Effector memory CD8-positive, alpha-beta T cell (primary cell): ENCODE data around the gene MTFMT.

Experiments
- ATAC-seq: fragments of 150-1000 bp; cut with Tn5 transposase; replicated peaks from 2 replicates; pipeline ENCODE4 v1.10.0; 2021; ENCODE audit warnings: mild to moderate bottlenecking, moderate library complexity
- DNase-seq, 3 experiments: peaks; one replicate each; pipeline ENCODE4 v3.0.0; 2021
- H3K27ac Mint-ChIP-seq, 2 donors: one replicate each; pipeline ENCODE4 v1.8.0; 2022; ENCODE audit warnings: mild to moderate bottlenecking in 2 of 2, mixed read lengths in 2 of 2, moderate library complexity in 2 of 2
- H3K27me3 Mint-ChIP-seq, 2 donors: one replicate each; pipeline ENCODE4 v1.8.0; 2022; ENCODE audit warnings: mixed read lengths in 2 of 2
- H3K36me3 Mint-ChIP-seq: one replicate; pipeline ENCODE4 v1.8.0; 2022; ENCODE audit warnings: mild to moderate bottlenecking, moderate library complexity, mixed read lengths; ENCODE audit not compliant: insufficient read depth
- H3K4me1 Mint-ChIP-seq, 2 donors: one replicate each; pipeline ENCODE4 v1.8.0; 2022; ENCODE audit warnings: low read depth in 2 of 2, mixed read lengths in 2 of 2
- H3K4me3 Mint-ChIP-seq, 2 donors: one replicate each; pipeline ENCODE4 v1.8.0; 2022; ENCODE audit warnings: mild to moderate bottlenecking in 2 of 2, mixed read lengths in 2 of 2, moderate library complexity in 2 of 2
- H3K9me3 Mint-ChIP-seq, 2 donors: one replicate each; pipeline ENCODE4 v1.8.0; 2022; ENCODE audit warnings: mixed read lengths in 2 of 2

Gene MTFMT

DNA sequence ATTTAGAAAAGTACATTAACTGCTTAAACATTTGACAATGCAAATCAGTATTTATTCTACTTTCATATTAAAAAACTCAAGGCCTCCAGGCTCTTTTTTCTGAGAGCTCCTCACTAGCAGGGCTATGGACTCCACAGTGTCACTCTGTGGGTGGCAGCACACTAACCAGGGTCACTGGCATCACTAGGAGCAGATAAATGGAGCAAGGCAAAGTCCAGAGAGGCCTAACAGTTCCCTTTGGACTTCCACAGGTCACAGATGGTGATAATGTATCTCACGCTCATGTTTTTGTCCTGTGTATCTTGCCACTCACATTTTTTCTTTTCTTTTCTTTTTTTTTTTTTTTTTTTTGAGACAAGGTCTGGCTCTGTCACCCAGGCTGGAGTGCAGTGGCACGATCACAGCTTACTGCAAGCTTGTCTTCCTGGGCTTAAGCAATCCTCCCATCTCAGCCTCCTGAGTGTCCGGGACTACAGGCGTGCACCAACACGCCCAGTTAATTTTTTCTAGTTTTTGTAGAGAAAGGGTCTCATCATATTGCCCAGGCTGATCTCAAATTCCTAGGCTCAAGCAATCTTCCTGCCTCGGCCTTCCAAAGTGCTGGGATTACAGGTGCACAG is 47.5 kb downstream of the MTFMT start:
- Mint-ChIP-seq H3K27ac (no peak overlapping the region), H3K9me3 (no peaks in the 10 kb centered on the region), H3K36me3 (peaks cover 25% of the 10 kb centered on the region), H3K4me3 (no peak overlapping the region), H3K27me3 (no peaks in the 10 kb centered on the region), H3K4me1 (peaks cover 5 to 12% of the 10 kb centered on the region in 2 donors)
- no peak for ATAC-seq
- DNase-seq: no peak

DNA sequence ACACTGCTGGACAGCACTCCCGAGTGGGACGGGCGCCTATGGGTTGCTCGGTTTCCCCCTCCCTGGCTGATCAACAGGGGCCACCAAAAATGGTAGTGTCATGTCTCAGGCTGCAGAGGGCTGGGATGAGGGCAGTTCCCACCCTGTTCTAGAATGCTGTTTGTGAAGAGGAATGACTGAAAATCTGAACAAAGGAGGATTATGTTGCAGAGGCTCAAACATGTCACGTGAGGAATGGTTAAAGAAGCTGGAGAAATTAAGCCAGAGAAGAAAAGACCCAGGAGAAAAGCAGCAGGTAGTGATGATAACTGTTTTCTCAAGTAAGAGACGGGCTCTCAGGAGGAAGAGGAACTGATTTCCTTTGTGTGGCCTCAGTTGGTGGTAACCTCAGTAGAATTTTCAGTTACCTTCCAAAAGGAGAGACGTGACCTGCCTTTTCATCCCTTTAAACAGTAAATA is 50.2 kb downstream of the MTFMT start:
- Mint-ChIP-seq H3K4me3 (no peak overlapping the region), H3K4me1 (peaks cover 0 to 3% of the 10 kb centered on the region in 2 donors), H3K27ac (peak overlapping the region; percentile 4 to 54), H3K27me3 (no peaks in the 10 kb centered on the region), H3K9me3 (no peaks in the 10 kb centered on the region), H3K36me3 (peaks cover 43% of the 10 kb centered on the region)
- DNase-seq (no peak), ATAC-seq (no peak)

DNA sequence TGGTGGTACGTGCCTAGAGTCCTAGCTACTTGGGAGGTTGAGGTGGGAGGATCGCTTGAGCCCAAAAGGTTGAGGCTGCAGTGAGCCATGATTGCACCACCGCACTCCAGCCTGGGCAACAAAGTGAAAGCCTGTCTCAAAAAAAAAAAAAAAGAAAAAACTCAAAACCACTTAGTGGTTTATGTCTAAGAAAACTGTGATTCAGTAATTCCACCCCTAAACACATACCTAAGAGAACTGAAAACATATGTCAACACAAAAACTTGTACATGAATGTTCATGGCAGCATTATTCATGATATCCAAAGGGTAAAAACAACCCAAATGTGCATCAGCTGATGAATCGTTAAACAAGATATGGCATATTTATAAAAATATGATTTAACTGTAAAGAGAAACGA is 54.0 kb downstream of the MTFMT start:
- H3K4me1 Mint-ChIP-seq: no peaks in the 10 kb centered on the region
- ATAC-seq (no peak), DNase-seq (no peak)
- no peaks in the 10 kb centered on the region for H3K27me3 Mint-ChIP-seq
- H3K4me3 Mint-ChIP-seq: no peak overlapping the region
- H3K36me3 Mint-ChIP-seq: peaks cover 72% of the 10 kb centered on the region
- no peaks in the 10 kb centered on the region for H3K9me3 Mint-ChIP-seq
- no peak overlapping the region for H3K27ac Mint-ChIP-seq

DNA sequence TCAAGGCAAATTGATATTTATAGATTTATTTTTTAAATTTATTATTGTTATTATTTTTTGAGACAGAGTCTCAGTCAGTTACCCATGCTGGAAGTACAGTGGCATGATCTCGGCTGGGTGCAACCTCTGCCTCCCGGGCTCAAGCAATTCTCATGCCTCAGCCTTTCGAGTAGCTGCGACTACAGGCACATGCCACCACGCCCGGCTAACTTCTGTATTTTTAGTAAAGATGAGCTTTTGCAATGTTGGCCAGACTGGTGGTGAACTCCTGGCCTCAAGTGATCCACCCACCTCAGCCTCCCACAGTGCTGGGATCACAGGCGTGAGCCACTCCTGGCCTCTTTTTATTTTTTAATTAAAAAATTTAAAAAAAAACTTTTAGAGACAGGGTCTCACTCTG is 58.7 kb downstream of the MTFMT start:
- Mint-ChIP-seq H3K27me3 (no peaks in the 10 kb centered on the region), H3K4me3 (no peak overlapping the region), H3K9me3 (no peaks in the 10 kb centered on the region), H3K36me3 (peaks cover 78% of the 10 kb centered on the region), H3K4me1 (no peaks in the 10 kb centered on the region), H3K27ac (no peak overlapping the region)
- DNase-seq (no peak), ATAC-seq (no peak)

DNA sequence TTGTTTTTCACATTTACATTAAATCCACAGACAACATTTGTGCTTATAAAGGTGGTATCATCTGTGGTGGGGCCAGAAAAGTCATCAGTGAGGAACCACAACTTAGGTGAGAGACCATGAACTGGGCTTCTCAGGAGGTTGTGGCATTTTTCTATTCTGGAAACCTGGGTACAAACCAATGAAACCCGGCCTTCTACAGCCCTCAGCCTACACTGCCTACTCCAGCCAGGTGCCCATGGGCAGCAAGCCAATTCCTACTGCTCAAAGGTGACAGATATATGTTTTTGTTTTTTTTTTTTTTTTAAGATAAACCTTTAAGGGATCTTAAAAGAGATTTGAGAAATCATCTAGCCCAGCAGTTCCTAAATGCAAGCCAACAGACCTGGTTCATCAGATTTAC is 60.0 kb downstream of the MTFMT start:
- no peak for DNase-seq
- H3K27ac Mint-ChIP-seq: no peak overlapping the region
- H3K27me3 Mint-ChIP-seq: no peaks in the 10 kb centered on the region
- H3K4me3 Mint-ChIP-seq: no peak overlapping the region
- ATAC-seq: no peak
- H3K4me1 Mint-ChIP-seq: peaks cover 0 to under 1% of the 10 kb centered on the region in 2 donors
- peaks cover 77% of the 10 kb centered on the region for H3K36me3 Mint-ChIP-seq
- no peaks in the 10 kb centered on the region for H3K9me3 Mint-ChIP-seq

DNA sequence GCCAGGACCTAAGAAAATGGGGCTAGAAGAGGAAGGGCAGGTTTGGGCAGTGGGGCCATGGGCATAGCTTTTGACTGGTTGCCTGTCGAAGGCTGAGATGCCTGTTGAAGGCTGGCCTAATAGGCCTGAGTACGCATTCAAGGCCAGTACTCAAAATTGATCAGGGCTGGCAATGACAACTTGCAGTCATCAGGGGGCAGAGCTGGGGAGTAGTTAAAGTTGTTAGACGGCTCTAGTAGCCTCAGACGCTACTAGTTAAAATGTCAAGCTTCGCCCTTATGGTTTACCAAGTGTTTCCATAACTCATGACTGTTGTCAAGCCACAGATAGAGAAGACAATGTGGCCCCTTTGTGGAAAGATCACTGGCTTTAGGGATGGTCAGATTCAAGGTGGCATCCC is 68.4 kb downstream of the MTFMT start:
- H3K27me3 Mint-ChIP-seq: no peaks in the 10 kb centered on the region
- peaks cover 0 to 3% of the 10 kb centered on the region in 2 donors for H3K4me1 Mint-ChIP-seq
- H3K4me3 Mint-ChIP-seq: no peak overlapping the region
- H3K9me3 Mint-ChIP-seq: no peaks in the 10 kb centered on the region
- no peak for ATAC-seq
- peaks cover 63% of the 10 kb centered on the region for H3K36me3 Mint-ChIP-seq
- DNase-seq: no peak
- no peak overlapping the region for H3K27ac Mint-ChIP-seq

DNA sequence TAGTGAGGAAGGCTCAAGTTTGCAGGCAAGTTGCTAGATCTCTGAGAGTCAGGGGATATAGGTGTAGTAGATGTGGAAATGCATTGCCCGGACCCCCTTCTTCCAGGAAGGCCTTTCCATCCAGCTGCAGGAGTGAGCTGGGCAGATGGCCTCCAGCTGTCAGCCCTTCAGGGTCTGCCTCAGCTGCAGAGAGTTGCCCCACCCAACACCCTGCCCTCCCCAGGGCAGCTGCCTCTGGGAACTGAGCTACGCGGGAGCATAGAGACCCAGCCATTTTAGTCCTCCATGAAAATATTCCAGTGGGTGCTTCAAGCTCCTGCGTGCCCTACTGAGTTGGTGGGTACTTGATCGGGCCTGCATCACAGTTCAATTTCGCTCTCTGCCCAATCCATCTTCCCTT is 69.3 kb downstream of the MTFMT start:
- H3K9me3 Mint-ChIP-seq: no peaks in the 10 kb centered on the region
- H3K4me3 Mint-ChIP-seq: no peak overlapping the region
- H3K4me1 Mint-ChIP-seq: peaks cover 0 to 3% of the 10 kb centered on the region in 2 donors
- H3K27ac Mint-ChIP-seq: no peak overlapping the region
- no peak for DNase-seq
- H3K27me3 Mint-ChIP-seq: no peaks in the 10 kb centered on the region
- ATAC-seq: no peak
- H3K36me3 Mint-ChIP-seq: peaks cover 59% of the 10 kb centered on the region

DNA sequence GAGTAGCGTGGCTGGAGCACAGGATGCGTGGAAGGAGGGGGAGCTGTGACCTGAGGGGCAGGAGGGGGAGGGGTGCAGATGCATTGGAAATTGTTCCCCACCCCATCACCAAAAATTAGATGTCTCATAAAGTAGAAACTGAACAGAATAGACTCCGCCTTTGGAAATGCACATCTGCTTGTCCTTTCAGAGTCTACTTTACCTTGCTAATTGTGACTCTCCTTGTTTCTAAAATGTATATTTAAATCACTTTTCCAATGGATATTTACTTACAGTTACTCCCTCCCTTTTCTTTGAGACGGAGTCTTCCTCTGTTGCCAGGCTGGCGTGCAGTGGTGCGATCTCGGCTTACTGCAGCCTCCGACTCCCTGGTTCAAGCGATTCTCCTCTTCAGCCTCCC is 70.3 kb downstream of the MTFMT start:
- no peak overlapping the region for H3K4me3 Mint-ChIP-seq
- H3K27ac Mint-ChIP-seq: no peak overlapping the region
- peaks cover 48% of the 10 kb centered on the region for H3K36me3 Mint-ChIP-seq

DNA sequence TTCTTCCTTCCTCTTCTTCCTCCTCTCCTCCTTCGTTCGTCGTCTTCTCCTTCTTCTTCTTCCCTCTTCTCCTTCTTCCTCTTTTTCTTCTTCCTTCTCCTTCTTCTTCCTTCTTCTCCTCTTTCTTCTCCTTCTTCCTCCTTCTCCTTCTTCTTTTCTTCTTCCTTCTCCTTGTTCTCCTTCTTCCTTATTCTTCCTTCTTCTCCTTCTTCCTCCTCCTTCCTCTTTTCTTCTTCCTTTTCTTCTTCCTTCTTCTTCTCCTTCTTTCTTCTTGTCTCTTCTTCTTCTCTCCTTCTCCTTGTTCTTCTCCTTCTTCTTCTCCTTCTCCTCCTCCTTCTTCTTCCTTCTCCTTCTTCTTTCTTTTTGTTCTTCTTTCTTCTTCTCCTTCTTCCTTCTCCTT is 75.0 kb downstream of the MTFMT start:
- no peak overlapping the region for H3K4me3 Mint-ChIP-seq
- no peaks in the 10 kb centered on the region for H3K27me3 Mint-ChIP-seq
- peaks cover 14% of the 10 kb centered on the region for H3K36me3 Mint-ChIP-seq
- peak overlapping the region; percentile 68 to 94 for H3K27ac Mint-ChIP-seq
- ATAC-seq: no peak
- H3K4me1 Mint-ChIP-seq: peaks cover 0 to 32% of the 10 kb centered on the region in 2 donors
- no peak for DNase-seq
- no peaks in the 10 kb centered on the region for H3K9me3 Mint-ChIP-seq

More for the DNA sequence above, 70.3 kb downstream of the MTFMT start:
- no peak for DNase-seq
- Mint-ChIP-seq H3K4me1 (peaks cover 0 to 6% of the 10 kb centered on the region in 2 donors), H3K27me3 (no peaks in the 10 kb centered on the region), H3K9me3 (no peaks in the 10 kb centered on the region)
- ATAC-seq: no peak

DNA sequence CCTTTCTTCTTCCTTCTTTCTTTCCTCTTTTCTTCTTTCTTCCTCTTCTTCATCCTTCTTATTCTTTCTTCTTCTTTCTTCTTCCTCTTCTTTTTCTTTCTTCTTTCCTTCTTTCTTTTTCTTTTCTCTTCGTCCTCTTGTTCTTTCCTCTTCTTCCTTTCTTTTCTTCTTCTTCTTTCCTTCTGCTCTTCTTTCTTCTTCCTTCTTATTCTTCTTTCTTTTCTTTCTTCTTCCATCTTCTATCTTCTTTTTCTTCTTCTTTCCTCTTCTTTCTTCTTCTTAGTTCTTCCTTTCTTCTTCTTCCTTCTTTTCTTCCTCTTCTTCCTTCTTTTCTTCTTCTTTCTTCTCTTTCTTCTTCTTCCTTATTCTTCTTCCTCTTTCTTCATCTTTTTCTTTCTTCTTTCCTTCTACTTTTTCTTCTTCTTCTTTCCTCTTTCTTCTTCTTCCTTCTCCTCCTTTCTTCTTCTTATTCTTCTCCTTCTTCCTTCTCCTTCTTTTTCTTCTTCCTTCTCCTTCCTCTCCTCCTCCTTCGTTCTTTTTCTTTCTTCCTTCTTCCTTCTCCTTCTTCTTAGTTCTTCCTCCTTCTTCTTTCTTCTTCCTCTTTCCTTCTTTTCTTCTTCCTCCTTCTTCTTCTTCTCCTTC is 77.5 kb downstream of the MTFMT start:
- peaks cover 0 to 32% of the 10 kb centered on the region in 2 donors for H3K4me1 Mint-ChIP-seq
- no peaks in the 10 kb centered on the region for H3K9me3 Mint-ChIP-seq
- H3K36me3 Mint-ChIP-seq: peaks cover 7% of the 10 kb centered on the region
- no peaks in the 10 kb centered on the region for H3K27me3 Mint-ChIP-seq
- no peak for DNase-seq
- no peak for ATAC-seq
- H3K4me3 Mint-ChIP-seq: no peak overlapping the region
- peak overlapping the region; percentile 68 to 94 for H3K27ac Mint-ChIP-seq
